IPS-15b (cell line): ENCODE measurements around the gene P4HB.

Experiments
- H3K27me3 ChIP-seq: one replicate; pipeline ENCODE4 v1.6.1; 2013; ENCODE audit warnings: low read length; ENCODE audit not compliant: control insufficient read depth, insufficient read depth
- H3K36me3 ChIP-seq: one replicate; pipeline ENCODE4 v1.6.1; 2013; ENCODE audit warnings: low read length; ENCODE audit not compliant: control insufficient read depth, insufficient read depth
- H3K4me1 ChIP-seq: one replicate; pipeline ENCODE4 v1.6.1; 2013; ENCODE audit warnings: mild to moderate bottlenecking, low read length; ENCODE audit not compliant: control insufficient read depth, insufficient read depth
- H3K4me3 ChIP-seq: one replicate; pipeline ENCODE4 v1.5.1; 2013; ENCODE audit warnings: low read depth, low read length
- H3K9ac ChIP-seq: one replicate; pipeline ENCODE4 v1.6.1; 2013; ENCODE audit warnings: low read depth, mild to moderate bottlenecking, low read length
- H3K9me3 ChIP-seq: one replicate; pipeline ENCODE4 v1.6.1; 2013; ENCODE audit warnings: mild to moderate bottlenecking, low read length; ENCODE audit not compliant: control insufficient read depth, insufficient read depth

The P4HB gene

GRCh38 chr17:81863833-81864768, 3.8 kb upstream of the P4HB start:
- H3K9ac ChIP-seq = no peak overlapping the region
- H3K27me3 ChIP-seq = no peaks in the 10 kb centered on the region
- peaks cover 5% of the 10 kb centered on the region for H3K4me1 ChIP-seq
- no peak overlapping the region for H3K4me3 ChIP-seq
- H3K36me3 ChIP-seq = peaks cover 35% of the 10 kb centered on the region
- H3K9me3 ChIP-seq = no peaks in the 10 kb centered on the region

- Histone ChIP-seq H3K9me3 (no peaks in the 10 kb centered on the region), H3K4me3 (peak overlapping the region; percentile 15), H3K36me3 (peaks cover 37% of the 10 kb centered on the region), H3K9ac (no peak overlapping the region), H3K4me1 (peaks cover 5% of the 10 kb centered on the region), H3K27me3 (no peaks in the 10 kb centered on the region)
Measured at GRCh38 chr17:81863123-81863675, 2.9 kb upstream of the P4HB start.

DNA sequence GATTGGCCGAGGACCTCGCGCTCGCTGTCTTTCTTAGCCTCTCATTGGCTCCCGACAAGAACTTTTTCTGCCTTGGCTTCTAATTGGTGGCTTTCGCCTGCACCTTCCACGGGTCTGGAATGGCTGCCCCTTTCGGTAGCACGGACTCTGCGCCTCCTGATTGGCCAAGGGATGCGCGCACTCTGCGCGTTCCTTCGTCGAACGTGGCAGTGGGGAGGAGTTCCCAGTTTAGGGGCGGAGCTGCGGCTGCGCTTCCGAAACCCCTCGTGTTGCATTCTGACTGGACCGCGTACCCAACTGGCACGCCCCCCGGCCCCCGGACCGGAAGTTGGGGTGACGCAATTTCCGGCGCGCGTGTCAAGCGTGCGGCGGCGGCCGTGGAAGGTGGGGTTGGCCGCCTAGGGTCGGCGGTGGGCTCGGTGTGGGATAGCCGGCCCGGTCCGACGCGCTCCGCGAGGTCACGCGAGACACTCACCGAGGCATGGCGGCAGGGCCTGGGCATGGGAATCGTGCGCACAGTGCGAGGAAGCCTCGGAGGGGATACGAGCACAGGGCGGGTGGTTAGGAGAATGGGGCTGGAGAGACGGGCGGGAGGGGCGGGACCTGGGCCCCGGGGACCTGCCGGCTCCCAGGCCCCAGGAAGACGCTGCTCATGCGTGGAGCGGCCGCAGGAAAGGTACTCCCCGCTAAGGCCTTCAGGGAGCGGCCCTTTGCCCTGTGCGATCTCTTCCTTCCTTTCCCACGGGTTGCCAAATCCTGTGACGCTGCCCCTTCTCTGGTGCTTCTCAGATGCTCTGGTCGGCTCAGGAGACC, 627 bp upstream of the P4HB start:
- H3K9me3 ChIP-seq = no peaks in the 10 kb centered on the region

GRCh38 chr17:81858967-81859905, 1.1 kb downstream of the P4HB start:
- H3K9ac ChIP-seq = peak overlapping the region; percentile 87
- H3K27me3 ChIP-seq = no peaks in the 10 kb centered on the region
- H3K4me3 ChIP-seq = peak overlapping the region; percentile 61
- peaks cover 44% of the 10 kb centered on the region for H3K36me3 ChIP-seq
- H3K9me3 ChIP-seq = no peaks in the 10 kb centered on the region
- H3K4me1 ChIP-seq = peaks cover 5% of the 10 kb centered on the region

More for the DNA sequence above, 627 bp upstream of the P4HB start:
- peaks cover 5% of the 10 kb centered on the region for H3K4me1 ChIP-seq
- H3K4me3 ChIP-seq = peak overlapping the region; percentile 88
- H3K27me3 ChIP-seq = no peaks in the 10 kb centered on the region
- peak overlapping the region; percentile 97 for H3K9ac ChIP-seq
- peaks cover 37% of the 10 kb centered on the region for H3K36me3 ChIP-seq

DNA sequence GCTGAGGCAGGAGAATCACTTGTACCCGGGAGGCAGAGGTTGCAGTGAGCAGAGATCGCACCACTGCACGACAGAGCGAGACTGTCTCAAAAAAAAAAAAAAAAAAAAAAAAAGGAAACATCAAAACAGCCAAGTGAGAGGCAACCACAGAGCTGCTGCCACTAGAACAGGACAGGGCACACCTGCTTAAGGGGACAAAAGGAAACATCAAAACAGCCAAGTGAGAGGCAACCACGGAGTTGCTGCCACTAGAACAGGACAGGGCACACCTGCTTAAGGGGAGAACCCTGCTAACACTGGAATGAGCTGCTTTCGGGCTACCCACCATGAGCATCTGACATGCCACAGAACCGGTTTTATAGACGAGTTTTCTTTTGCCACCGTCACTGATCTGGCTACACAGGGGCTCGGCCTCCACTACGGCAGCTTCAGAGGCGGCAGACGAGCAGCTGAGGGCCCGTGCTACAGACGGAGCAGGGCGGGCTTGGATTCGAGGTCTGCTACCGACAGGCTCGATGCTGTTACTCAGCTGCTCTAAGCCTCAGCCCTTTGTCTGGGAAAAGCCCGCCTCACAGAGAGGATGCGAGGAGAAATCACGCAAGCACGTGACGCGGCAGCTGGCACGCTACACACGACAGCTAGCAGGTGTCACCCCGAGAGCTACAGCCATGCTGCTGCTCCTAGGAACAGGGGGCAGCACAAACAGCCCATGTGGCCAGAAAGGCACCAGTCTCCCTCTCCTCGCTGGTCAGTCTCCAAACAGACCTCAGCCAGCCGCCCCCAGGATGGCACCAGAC, 2.0 kb downstream of the P4HB start:
- Histone ChIP-seq H3K4me1 (peaks cover 5% of the 10 kb centered on the region), H3K36me3 (peaks cover 49% of the 10 kb centered on the region), H3K27me3 (no peaks in the 10 kb centered on the region), H3K9me3 (no peaks in the 10 kb centered on the region), H3K9ac (no peak overlapping the region), H3K4me3 (peak overlapping the region; percentile 61)

GRCh38 chr17:81854974-81855774, 5.2 kb downstream of the P4HB start:
- Histone ChIP-seq H3K9ac (no peak overlapping the region), H3K36me3 (peaks cover 62% of the 10 kb centered on the region), H3K27me3 (no peaks in the 10 kb centered on the region), H3K9me3 (no peaks in the 10 kb centered on the region), H3K4me1 (peaks cover 5% of the 10 kb centered on the region), H3K4me3 (no peak overlapping the region)

DNA sequence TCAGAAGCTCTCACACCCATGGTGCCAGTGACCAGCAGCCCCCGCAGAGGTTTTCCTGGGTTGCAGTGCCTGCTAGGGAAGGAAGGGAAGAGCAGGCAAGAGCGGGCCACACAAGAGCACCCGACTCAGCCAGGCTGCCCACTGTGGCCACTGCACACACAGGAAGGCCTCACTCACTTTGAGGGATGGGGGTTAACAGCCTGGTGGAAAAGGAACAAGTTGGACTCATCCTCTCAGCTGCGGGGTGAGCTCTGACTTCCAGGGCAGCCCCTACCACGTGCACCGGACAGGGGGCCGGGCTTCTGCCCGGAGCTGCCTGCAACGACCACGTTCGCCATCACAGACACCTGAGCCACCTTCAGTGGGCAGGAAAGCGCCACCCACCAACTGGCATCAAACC, 8.1 kb downstream of the P4HB start:
- Histone ChIP-seq H3K4me1 (no peaks in the 10 kb centered on the region), H3K4me3 (no peak overlapping the region), H3K9me3 (no peaks in the 10 kb centered on the region), H3K9ac (no peak overlapping the region), H3K27me3 (no peaks in the 10 kb centered on the region), H3K36me3 (peaks cover 48% of the 10 kb centered on the region)

GRCh38 chr17:81851423-81851822, 8.9 kb downstream of the P4HB start:
- Histone ChIP-seq H3K9ac (no peak overlapping the region), H3K4me3 (no peak overlapping the region), H3K36me3 (peaks cover 56% of the 10 kb centered on the region), H3K9me3 (no peaks in the 10 kb centered on the region), H3K27me3 (no peaks in the 10 kb centered on the region), H3K4me1 (no peaks in the 10 kb centered on the region)

DNA sequence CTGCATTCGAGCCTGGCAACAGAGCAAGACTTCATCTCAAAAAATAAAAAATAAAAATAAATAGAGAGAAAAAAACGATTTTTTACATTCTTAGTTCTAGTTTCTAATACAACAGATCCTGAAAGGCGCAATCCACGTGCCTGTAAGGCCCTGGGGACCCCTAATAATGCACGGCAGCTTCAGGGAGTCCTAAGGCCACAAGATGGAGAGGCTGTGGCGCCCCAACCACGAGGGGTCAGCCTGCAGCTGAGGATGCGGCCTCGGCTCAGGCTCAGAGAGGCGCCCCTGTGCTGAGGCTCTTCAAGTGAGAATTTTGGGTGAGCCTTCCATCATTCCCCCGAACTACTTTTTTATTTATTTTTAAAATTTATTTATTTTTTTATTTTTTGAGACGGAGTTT, 10.9 kb downstream of the P4HB start:
- H3K4me1 ChIP-seq = no peaks in the 10 kb centered on the region
- H3K9ac ChIP-seq = no peak overlapping the region
- no peak overlapping the region for H3K4me3 ChIP-seq
- no peaks in the 10 kb centered on the region for H3K9me3 ChIP-seq
- peaks cover 60% of the 10 kb centered on the region for H3K36me3 ChIP-seq
- no peaks in the 10 kb centered on the region for H3K27me3 ChIP-seq
